HL-60 (cell line): ENCODE measurements around the gene ITIH4.
A peak's percentile ranks its signal among the peaks of the same experiment; 100 is the strongest.

Experiments used
- CTCF ChIP-seq: IDR thresholded peaks from one replicate; pipeline ENCODE4 v1.5.1; 2011; ENCODE audit warnings: low read length, control low read depth, inconsistent platforms; ENCODE audit not compliant: insufficient read depth
- GABPA ChIP-seq: IDR thresholded peaks from 2 replicates; pipeline ENCODE4 v1.6.1; 2012; ENCODE audit warnings: low read depth
- POLR2AphosphoS5 ChIP-seq: IDR thresholded peaks from 2 replicates; pipeline ENCODE4 v1.6.1; 2012; ENCODE audit warnings: low read depth
- TF ChIP-seq, protein P1 (sequence below): IDR thresholded peaks from 2 replicates; pipeline ENCODE4 v1.6.1; 2012; ENCODE audit warnings: low read depth; ENCODE audit not compliant: insufficient replicate concordance

DNA sequence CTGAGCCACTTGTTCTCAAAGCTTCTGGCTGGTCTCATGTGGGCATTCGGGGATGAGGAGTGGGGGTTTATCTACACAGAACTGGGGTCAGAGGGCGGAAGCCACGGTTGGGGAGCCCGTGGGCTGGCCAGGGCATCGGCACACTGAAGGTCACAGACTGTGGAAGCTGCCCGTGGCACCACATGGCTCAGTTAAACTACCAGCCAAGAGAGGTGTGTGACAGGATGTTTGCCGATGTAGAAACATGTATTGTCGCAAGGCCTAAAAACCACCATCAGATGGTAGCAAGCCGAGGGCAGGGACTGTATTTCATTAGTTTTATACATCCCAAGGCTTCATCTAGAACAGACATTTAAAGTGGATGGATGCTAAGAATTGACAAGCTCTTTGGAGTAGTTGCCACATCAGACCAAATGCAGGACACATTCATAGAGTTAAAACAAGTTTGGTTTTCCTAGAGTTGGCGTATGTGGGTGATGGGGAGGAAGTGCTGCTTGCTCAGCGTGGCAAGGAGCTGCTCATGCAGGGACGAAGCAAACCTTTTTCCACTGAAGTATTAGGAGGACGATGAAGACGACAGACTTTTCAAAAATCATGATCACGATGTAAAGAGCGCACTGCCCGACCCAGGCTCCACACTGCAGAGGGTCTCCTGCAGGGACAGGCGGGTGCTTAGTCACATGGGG, 14.0 kb upstream of the ITIH4 start:
- TF ChIP-seq CTCF: no peak
- TF ChIP-seq POLR2AphosphoS5: peak; percentile 47; the same call in 1 of the 2 replicates
- no peak for TF ChIP-seq GABPA
- TF ChIP-seq, protein P1, sequence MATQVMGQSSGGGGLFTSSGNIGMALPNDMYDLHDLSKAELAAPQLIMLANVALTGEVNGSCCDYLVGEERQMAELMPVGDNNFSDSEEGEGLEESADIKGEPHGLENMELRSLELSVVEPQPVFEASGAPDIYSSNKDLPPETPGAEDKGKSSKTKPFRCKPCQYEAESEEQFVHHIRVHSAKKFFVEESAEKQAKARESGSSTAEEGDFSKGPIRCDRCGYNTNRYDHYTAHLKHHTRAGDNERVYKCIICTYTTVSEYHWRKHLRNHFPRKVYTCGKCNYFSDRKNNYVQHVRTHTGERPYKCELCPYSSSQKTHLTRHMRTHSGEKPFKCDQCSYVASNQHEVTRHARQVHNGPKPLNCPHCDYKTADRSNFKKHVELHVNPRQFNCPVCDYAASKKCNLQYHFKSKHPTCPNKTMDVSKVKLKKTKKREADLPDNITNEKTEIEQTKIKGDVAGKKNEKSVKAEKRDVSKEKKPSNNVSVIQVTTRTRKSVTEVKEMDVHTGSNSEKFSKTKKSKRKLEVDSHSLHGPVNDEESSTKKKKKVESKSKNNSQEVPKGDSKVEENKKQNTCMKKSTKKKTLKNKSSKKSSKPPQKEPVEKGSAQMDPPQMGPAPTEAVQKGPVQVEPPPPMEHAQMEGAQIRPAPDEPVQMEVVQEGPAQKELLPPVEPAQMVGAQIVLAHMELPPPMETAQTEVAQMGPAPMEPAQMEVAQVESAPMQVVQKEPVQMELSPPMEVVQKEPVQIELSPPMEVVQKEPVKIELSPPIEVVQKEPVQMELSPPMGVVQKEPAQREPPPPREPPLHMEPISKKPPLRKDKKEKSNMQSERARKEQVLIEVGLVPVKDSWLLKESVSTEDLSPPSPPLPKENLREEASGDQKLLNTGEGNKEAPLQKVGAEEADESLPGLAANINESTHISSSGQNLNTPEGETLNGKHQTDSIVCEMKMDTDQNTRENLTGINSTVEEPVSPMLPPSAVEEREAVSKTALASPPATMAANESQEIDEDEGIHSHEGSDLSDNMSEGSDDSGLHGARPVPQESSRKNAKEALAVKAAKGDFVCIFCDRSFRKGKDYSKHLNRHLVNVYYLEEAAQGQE: no peak
